ENCODE measurements around the gene NMRAL1.

The NMRAL1 gene

GRCh38 chr16:4474192-4474961 lies at the start of gene NMRAL1:
Gene NMRAL1, minus strand, starts transcription at chr16:4474625. Its CDS starts 493 bp downstream, at chr16:4474132.
- H2AFZ ChIP-seq (ENCODE audit: low read depth, low read length) = peak within 1 kb of the TSS; percentile 73
- H3K4me1 ChIP-seq (ENCODE audit: insufficient read depth, low read length) = no peaks in the 10 kb centered on the region
- no peaks in the 10 kb centered on the region for H3K36me3 ChIP-seq (ENCODE audit: insufficient read depth, low read length)
- H3K27me3 ChIP-seq (ENCODE audit: insufficient read depth, low read length) = no peaks in the 10 kb centered on the region
- no peaks in the 10 kb centered on the region for H3K9me3 ChIP-seq (ENCODE audit: low read length)
- peak within 1 kb of the TSS; percentile 46 for H3K4me3 ChIP-seq (ENCODE audit: low read length)

- no peak overlapping the region for H3K4me3 ChIP-seq (ENCODE audit: low read length)
- no peaks in the 10 kb centered on the region for H3K27me3 ChIP-seq (ENCODE audit: insufficient read depth, low read length)
- no peaks in the 10 kb centered on the region for H3K36me3 ChIP-seq (ENCODE audit: insufficient read depth, low read length)
- no peaks in the 10 kb centered on the region for H3K9me3 ChIP-seq (ENCODE audit: low read length)
- no peak overlapping the region for H2AFZ ChIP-seq (ENCODE audit: low read depth, low read length)
- no peaks in the 10 kb centered on the region for H3K4me1 ChIP-seq (ENCODE audit: insufficient read depth, low read length)
These were observed 49.3 kb upstream of the NMRAL1 start for GRCh38 chr16:4523686-4524085.

- no peaks in the 10 kb centered on the region for H3K4me1 ChIP-seq (ENCODE audit: insufficient read depth, low read length)
- H3K36me3 ChIP-seq (ENCODE audit: insufficient read depth, low read length) = no peaks in the 10 kb centered on the region
- H3K9me3 ChIP-seq (ENCODE audit: low read length) = no peaks in the 10 kb centered on the region
- no peaks in the 10 kb centered on the region for H3K27me3 ChIP-seq (ENCODE audit: insufficient read depth, low read length)
- no peak overlapping the region for H2AFZ ChIP-seq (ENCODE audit: low read depth, low read length)
- no peak overlapping the region for H3K4me3 ChIP-seq (ENCODE audit: low read length)
These were observed 47.7 kb upstream of the NMRAL1 start for GRCh38 chr16:4522051-4522581.

- Histone ChIP-seq H3K9me3 (ENCODE audit: low read length) (no peaks in the 10 kb centered on the region), H2AFZ (ENCODE audit: low read depth, low read length) (no peak overlapping the region), H3K36me3 (ENCODE audit: insufficient read depth, low read length) (no peaks in the 10 kb centered on the region), H3K4me1 (ENCODE audit: insufficient read depth, low read length) (no peaks in the 10 kb centered on the region), H3K4me3 (ENCODE audit: low read length) (no peak overlapping the region), H3K27me3 (ENCODE audit: insufficient read depth, low read length) (no peaks in the 10 kb centered on the region)
These were observed 46.5 kb upstream of the NMRAL1 start for GRCh38 chr16:4520913-4521312.

GRCh38 chr16:4519274-4520058 lies 45.0 kb upstream of the NMRAL1 start:
- Histone ChIP-seq H3K4me1 (ENCODE audit: insufficient read depth, low read length) (no peaks in the 10 kb centered on the region), H3K4me3 (ENCODE audit: low read length) (no peak overlapping the region), H3K36me3 (ENCODE audit: insufficient read depth, low read length) (no peaks in the 10 kb centered on the region), H3K27me3 (ENCODE audit: insufficient read depth, low read length) (no peaks in the 10 kb centered on the region), H2AFZ (ENCODE audit: low read depth, low read length) (no peak overlapping the region), H3K9me3 (ENCODE audit: low read length) (no peaks in the 10 kb centered on the region)

GRCh38 chr16:4517812-4518680 lies 43.6 kb upstream of the NMRAL1 start:
- Histone ChIP-seq H3K27me3 (ENCODE audit: insufficient read depth, low read length) (no peaks in the 10 kb centered on the region), H3K4me3 (ENCODE audit: low read length) (no peak overlapping the region), H3K9me3 (ENCODE audit: low read length) (no peaks in the 10 kb centered on the region), H3K36me3 (ENCODE audit: insufficient read depth, low read length) (peaks cover 5% of the 10 kb centered on the region), H3K4me1 (ENCODE audit: insufficient read depth, low read length) (no peaks in the 10 kb centered on the region), H2AFZ (ENCODE audit: low read depth, low read length) (no peak overlapping the region)

- H3K4me1 ChIP-seq (ENCODE audit: insufficient read depth, low read length) = no peaks in the 10 kb centered on the region
- no peaks in the 10 kb centered on the region for H3K27me3 ChIP-seq (ENCODE audit: insufficient read depth, low read length)
- no peaks in the 10 kb centered on the region for H3K9me3 ChIP-seq (ENCODE audit: low read length)
- peaks cover 24% of the 10 kb centered on the region for H3K36me3 ChIP-seq (ENCODE audit: insufficient read depth, low read length)
- H2AFZ ChIP-seq (ENCODE audit: low read depth, low read length) = no peak overlapping the region
- H3K4me3 ChIP-seq (ENCODE audit: low read length) = no peak overlapping the region
These were observed 41.3 kb upstream of the NMRAL1 start for GRCh38 chr16:4515611-4516233.

GRCh38 chr16:4514606-4515005 lies 40.2 kb upstream of the NMRAL1 start:
- H3K27me3 ChIP-seq (ENCODE audit: insufficient read depth, low read length) = no peaks in the 10 kb centered on the region
- no peak overlapping the region for H2AFZ ChIP-seq (ENCODE audit: low read depth, low read length)
- peaks cover 32% of the 10 kb centered on the region for H3K36me3 ChIP-seq (ENCODE audit: insufficient read depth, low read length)
- no peak overlapping the region for H3K4me3 ChIP-seq (ENCODE audit: low read length)
- H3K4me1 ChIP-seq (ENCODE audit: insufficient read depth, low read length) = no peaks in the 10 kb centered on the region
- H3K9me3 ChIP-seq (ENCODE audit: low read length) = no peaks in the 10 kb centered on the region

GRCh38 chr16:4513881-4514280 lies 39.5 kb upstream of the NMRAL1 start:
- no peaks in the 10 kb centered on the region for H3K4me1 ChIP-seq (ENCODE audit: insufficient read depth, low read length)
- H3K36me3 ChIP-seq (ENCODE audit: insufficient read depth, low read length) = peaks cover 39% of the 10 kb centered on the region
- no peaks in the 10 kb centered on the region for H3K9me3 ChIP-seq (ENCODE audit: low read length)
- H2AFZ ChIP-seq (ENCODE audit: low read depth, low read length) = no peak overlapping the region
- H3K4me3 ChIP-seq (ENCODE audit: low read length) = no peak overlapping the region
- H3K27me3 ChIP-seq (ENCODE audit: insufficient read depth, low read length) = no peaks in the 10 kb centered on the region

- Histone ChIP-seq H3K9me3 (ENCODE audit: low read length) (no peaks in the 10 kb centered on the region), H3K36me3 (ENCODE audit: insufficient read depth, low read length) (peaks cover 44% of the 10 kb centered on the region), H3K4me1 (ENCODE audit: insufficient read depth, low read length) (no peaks in the 10 kb centered on the region), H2AFZ (ENCODE audit: low read depth, low read length) (no peak overlapping the region), H3K27me3 (ENCODE audit: insufficient read depth, low read length) (no peaks in the 10 kb centered on the region), H3K4me3 (ENCODE audit: low read length) (no peak overlapping the region)
These were observed 38.8 kb upstream of the NMRAL1 start for GRCh38 chr16:4513086-4513860.

GRCh38 chr16:4512473-4512872 lies 38.0 kb upstream of the NMRAL1 start:
- H3K27me3 ChIP-seq (ENCODE audit: insufficient read depth, low read length) = no peaks in the 10 kb centered on the region
- no peak overlapping the region for H2AFZ ChIP-seq (ENCODE audit: low read depth, low read length)
- H3K4me1 ChIP-seq (ENCODE audit: insufficient read depth, low read length) = no peaks in the 10 kb centered on the region
- H3K4me3 ChIP-seq (ENCODE audit: low read length) = no peak overlapping the region
- no peaks in the 10 kb centered on the region for H3K9me3 ChIP-seq (ENCODE audit: low read length)
- H3K36me3 ChIP-seq (ENCODE audit: insufficient read depth, low read length) = peaks cover 52% of the 10 kb centered on the region
